K562 (cell line): ENCODE measurements around the gene C2CD5. TPM values are rescaled to one million over a fixed set of nuclear protein-coding genes. Genes with fewer than 3 reads are reported as not detected.

ENCODE experiments used
- ATAC-seq: fragments of 200-7000 bp; cut with Tn5 transposase; 3 replicates; pipeline ENCODE4 v1.9.1; 2020; ENCODE audit warnings: moderate library complexity
- BruUV-seq: library from RNA; stranded (reverse); fragments of 400-500 nt; replicated peaks from 2 replicates; lab custom pipeline; 2021; lab: Mats Ljungman, UMichigan
- CTCF ChIA-PET: fragments of 300-600 bp; formaldehyde crosslinking; extraction: SDS; loops from one replicate; lab custom pipeline; 2021; ENCODE audit warnings: low intra/inter-chr PET ratio; lab: Yijun Ruan, JAX
- POLR2A ChIA-PET: fragments of 300-600, 350-650 bp; sonication (Branson Sonifier 250); formaldehyde crosslinking; extraction: SDS; loops from one replicate; lab custom pipeline; 2021; ENCODE audit warnings: antibody characterized with exemption, inconsistent platforms; lab: Yijun Ruan, JAX
- DNase-seq, 4 experiments: peaks; one replicate each; pipeline versions ENCODE4 v3.0.0 to v3.0.0-alpha.2; 2011 to 2018; ENCODE audit warnings: low spot score in 3 of 4, mixed read lengths in 3 of 4; ENCODE audit errors: extremely low read depth in 1 of 4
- FAIRE-seq: peaks from 2 replicates; lab custom pipeline; 2011; peaks lifted over from hg19 to GRCh38; lab: Jason Lieb, UNC
- H2AFZ ChIP-seq: 2 replicates; pipeline ENCODE4 v1.6.0; 2011; ENCODE audit warnings: low read depth, low read length, control low read depth, inconsistent platforms
- H3K27ac ChIP-seq: fragments of 200-600 bp; 3 replicates; pipeline ENCODE4 v1.8.0; 2011; ENCODE audit warnings: low read depth, mild to moderate bottlenecking, control low read depth, inconsistent platforms, low read length, moderate library complexity, mixed read lengths; ENCODE audit errors: extremely low read depth
- H3K27me3 ChIP-seq, 2 experiments: fragments of 300-600 bp in 1 of 2; 2 replicates in 1 of 2; 3 replicates in 1 of 2; pipeline versions ENCODE4 v1.6.0 to v1.8.0; 2011; ENCODE audit warnings: inconsistent platforms in 2 of 2, low read length in 2 of 2, mild to moderate bottlenecking in 1 of 2, mixed read lengths in 1 of 2, moderate library complexity in 1 of 2; ENCODE audit not compliant: control insufficient read depth in 2 of 2, insufficient read depth in 2 of 2
- H3K36me3 ChIP-seq: fragments of 300-600 bp; 3 replicates; pipeline ENCODE4 v1.8.0; 2011; ENCODE audit warnings: mild to moderate bottlenecking, low read length, inconsistent platforms; ENCODE audit not compliant: control insufficient read depth, insufficient read depth
- H3K4me1 ChIP-seq, 2 experiments: fragments of 200-600 bp in 1 of 2; replicated peaks in 1 of 2; 2 replicates in 1 of 2; 3 replicates in 1 of 2; pipeline versions ENCODE4 v1.5.1 to v1.8.0; 2011; ENCODE audit warnings: inconsistent platforms in 2 of 2, low read length in 2 of 2, mild to moderate bottlenecking in 1 of 2, mixed read lengths in 1 of 2, moderate library complexity in 1 of 2; ENCODE audit not compliant: control insufficient read depth in 2 of 2, insufficient read depth in 2 of 2
- H3K4me2 ChIP-seq: 2 replicates; pipeline ENCODE4 v1.6.1; 2011; ENCODE audit warnings: low read length, control low read depth, inconsistent platforms, mixed read lengths; ENCODE audit not compliant: insufficient read depth
- H3K4me3 ChIP-seq: fragments of 200-600 bp; sonication (generic), shearing (Covaris generic); 2 replicates; pipeline ENCODE4 v1.5.1; 2016; ENCODE audit warnings: control low read depth, inconsistent platforms
- H3K79me2 ChIP-seq: fragments of 200-600 bp; 3 replicates; pipeline ENCODE4 v1.8.0; 2011; ENCODE audit warnings: low read length, inconsistent platforms; ENCODE audit not compliant: control insufficient read depth, insufficient read depth
- H3K9ac ChIP-seq, 2 experiments: 2 replicates each; pipeline versions ENCODE4 v1.6.0 to v1.6.1; 2011; ENCODE audit warnings: low read depth in 2 of 2, low read length in 2 of 2, control low read depth in 1 of 2, inconsistent platforms in 1 of 2, mild to moderate bottlenecking in 1 of 2, mixed read lengths in 1 of 2; ENCODE audit not compliant: insufficient read depth in 1 of 2
- H3K9me1 ChIP-seq: one replicate; pipeline ENCODE4 v1.6.0; 2011; ENCODE audit warnings: inconsistent platforms, mild to moderate bottlenecking, low read length, moderate library complexity; ENCODE audit not compliant: control insufficient read depth, insufficient read depth
- H3K9me3 ChIP-seq: replicated peaks from 2 replicates; pipeline ENCODE4 v1.5.1; 2011; ENCODE audit warnings: low read depth, low read length, inconsistent platforms; ENCODE audit not compliant: control insufficient read depth, insufficient read depth
- H4K20me1 ChIP-seq: replicated peaks from 2 replicates; pipeline ENCODE4 v1.6.1; 2011; ENCODE audit warnings: low read length, inconsistent platforms, mixed read lengths; ENCODE audit not compliant: control insufficient read depth, insufficient read depth
- BMI1 ChIP-seq: fragments of 150-350 bp; IDR thresholded peaks from 2 replicates; pipeline ENCODE4 v1.6.1; 2014; ENCODE audit warnings: low read length
- BRF1 ChIP-seq: IDR thresholded peaks from 3 replicates; pipeline ENCODE4 v1.6.1; 2011; ENCODE audit warnings: borderline replicate concordance, mild to moderate bottlenecking; ENCODE audit not compliant: insufficient read length; ENCODE audit errors: extremely low read depth
- EWSR1 ChIP-seq: fragments of 450-650 bp; IDR thresholded peaks from 2 replicates; pipeline ENCODE4 v1.6.1; 2018; ENCODE audit warnings: borderline replicate concordance, mild to moderate bottlenecking, low read depth, moderate library complexity; ENCODE audit not compliant: partially characterized antibody
- GTF2F1 ChIP-seq: IDR thresholded peaks from 2 replicates; pipeline ENCODE4 v1.6.1; 2011; ENCODE audit warnings: low read depth, low read length, improper control_type of control experiment
- LEF1 ChIP-seq: fragments of 450-650 bp; IDR thresholded peaks from 2 replicates; pipeline ENCODE4 v1.6.1; 2016; ENCODE audit warnings: mild to moderate bottlenecking
- MIER1 ChIP-seq: fragments of 450-650 bp; IDR thresholded peaks from 2 replicates; pipeline ENCODE4 v1.6.1; 2016; ENCODE audit warnings: antibody characterized with exemption, mild to moderate bottlenecking, low read depth
- RHOXF2B ChIP-seq: fragments of 250-450 bp; sonication (Bioruptor Pico); conservative IDR thresholded peaks from 2 replicates; pipeline ENCODE4 v1.5.1; 2021
- SMAD2 ChIP-seq: fragments of 150-350 bp; IDR thresholded peaks from 2 replicates; pipeline ENCODE4 v1.6.1; 2014; ENCODE audit warnings: low read depth, mild to moderate bottlenecking, low read length
- XRCC4 ChIP-seq: IDR thresholded peaks from one replicate; pipeline ENCODE4 v1.6.1; 2011; ENCODE audit not compliant: insufficient read depth, insufficient read length; ENCODE audit errors: extremely low read depth
- ZNF124 ChIP-seq: sonication (generic); formaldehyde crosslinking; IDR thresholded peaks from 2 replicates; pipeline ENCODE4 v1.8.1; 2022; ENCODE audit warnings: missing genetic modification reagents
- ZNF431 ChIP-seq: sonication (generic); formaldehyde crosslinking; IDR thresholded peaks from 2 replicates; pipeline ENCODE4 v1.8.0; 2022; ENCODE audit warnings: mild to moderate bottlenecking, missing genetic modification reagents
- WGBS: fragments of 100-300 bp; shearing (Covaris generic); methylation state at CpG from one replicate; pipeline ENCODE4 v1.1.6; 2016; ENCODE audit warnings: low coverage, mixed read lengths; ENCODE audit not compliant: insufficient coverage; ENCODE audit errors: missing lambda C conversion rate; 5-methylcytosine and 5-hydroxymethylcytosine counted together
- in situ Hi-C: fragments of 300-500 bp; cut with MboI; formaldehyde crosslinking; loops from 4 replicates; pipeline ENCODE4 v1.15.0; 2018; ENCODE audit warnings: inconsistent platforms, mixed read lengths
- intact Hi-C: fragments of 100-400 bp; cut with micrococcal nuclease; formaldehyde crosslinking; loops from 2 replicates; pipeline ENCODE4 v1.14.2; 2022
- polyA plus RNA-seq, 8 experiments: library from polyadenylated mRNA; depleted of rRNA in 4 of 8; stranded (reverse) in 5 of 8; unstranded in 3 of 8; fragments of >200 nt; fragmentation: Nextera tagmentation in 2 of 8; fragmentation: Illumina TruSeq in 1 of 8; extraction: Ambion mirVana in 2 of 8; extraction: Trizol in 1 of 8; gene quantifications; 2 replicates each; pipeline versions ENCODE4 v1.2.1 to v1.2.3, GENCODE V29; 2011 to 2014; ENCODE audit warnings: inconsistent platforms in 1 of 8, missing spikeins in 1 of 8
- total RNA-seq, 7 experiments: library from RNA; depleted of rRNA in 6 of 7; stranded (reverse); fragments of >200 nt in 6 of 7; fragmentation: Illumina TruSeq in 2 of 7; extraction: Trizol in 2 of 7; gene quantifications; 2 replicates each; pipeline versions ENCODE4 v1.2.1 to v1.2.3, GENCODE V29; 2011 to 2021; ENCODE audit warnings: low replicate concordance in 1 of 7
- TF ChIP-seq, protein P1 (sequence below), 2 experiments: fragments of 450-650 bp; IDR thresholded peaks; 2 replicates each; pipeline ENCODE4 v1.6.1; 2016
- TF ChIP-seq, protein P2 (sequence below): fragments of 250-450 bp; sonication (Bioruptor Pico); IDR thresholded peaks from 2 replicates; pipeline ENCODE4 v1.4.0; 2020; ENCODE audit warnings: borderline replicate concordance
- TF ChIP-seq, protein P3 (sequence below): fragments of 450-650 bp; IDR thresholded peaks from 2 replicates; pipeline ENCODE4 v1.6.1; 2016
- TF ChIP-seq, protein P4 (sequence below): fragments of 250-450 bp; sonication (Bioruptor Pico); IDR thresholded peaks from 2 replicates; pipeline ENCODE4 v1.8.0; 2022; ENCODE audit warnings: moderate library complexity, mild to moderate bottlenecking, inconsistent platforms

The C2CD5 gene
- total and polyA plus RNA-seq, 9 of the 15 experiments (the other 6 are each of a cell fraction or from before 2014, with no cell fraction given): 5.1 to 24.1 (median 14.3) TPM

DNA sequence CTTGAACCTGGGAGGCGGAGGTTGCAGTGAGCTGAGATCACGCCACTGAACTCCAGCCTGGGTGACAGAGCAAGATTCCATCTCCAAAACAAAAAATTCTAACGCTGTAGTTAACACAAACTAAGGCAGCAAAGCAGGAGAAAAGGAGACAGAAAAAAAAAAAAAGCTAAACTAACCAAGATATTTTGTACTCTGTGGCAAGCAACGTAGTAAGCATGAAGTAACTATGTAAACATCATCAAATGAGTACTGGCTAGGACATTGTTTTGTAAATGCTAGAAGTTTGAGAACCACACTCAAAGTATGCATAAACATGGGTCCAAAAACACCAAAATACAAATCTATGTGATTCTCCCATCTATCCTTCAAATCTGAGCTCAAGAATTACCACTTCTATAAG is 44.2 kb downstream of the C2CD5 start (continued):
- no peak for TF ChIP-seq GTF2F1
- TF ChIP-seq, all 486 proteins: peak for 0

DNA sequence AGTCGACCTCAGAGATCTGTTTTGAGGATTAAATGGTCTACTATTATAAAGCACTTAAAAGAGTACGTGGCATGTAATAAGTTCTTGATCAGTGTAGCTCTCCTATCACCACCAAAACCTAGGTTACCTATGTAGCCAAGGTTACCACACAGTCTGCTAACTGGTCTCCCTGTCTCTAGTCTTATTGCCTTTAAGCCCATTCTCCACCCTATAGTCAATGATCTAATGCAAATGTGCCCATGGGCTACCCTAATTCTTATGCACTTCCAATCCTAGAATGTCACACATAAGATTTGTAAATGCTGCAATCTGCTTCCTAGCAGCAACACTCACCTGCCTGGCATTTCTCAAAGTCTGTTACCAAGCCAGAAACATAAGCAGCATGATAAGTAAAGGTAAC is 44.9 kb downstream of the C2CD5 start:
- Histone ChIP-seq H3K9me3 (no peaks in the 10 kb centered on the region), H3K9ac (no peak overlapping the region), H3K4me1 (no peaks in the 10 kb centered on the region), H3K79me2 (no peaks in the 10 kb centered on the region), H2AFZ (no peak overlapping the region), H3K36me3 (peaks cover 3% of the 10 kb centered on the region; the same call in 1 of the 3 replicates), H3K27me3 (no peaks in the 10 kb centered on the region), H4K20me1 (no peaks in the 10 kb centered on the region), H3K9me1 (no peaks in the 10 kb centered on the region), H3K4me2 (no peak overlapping the region), H3K4me3 (no peak overlapping the region), H3K27ac (no peak overlapping the region)
- WGBS: 56% methylated on average over 2 of the region's 2 CpGs
- intact Hi-C loops: no loop called here
- DNase-seq: no peak
- in situ Hi-C loops: no loop called here
- FAIRE-seq: no peak
- ChIA-PET CTCF (no interaction called here), POLR2A (interaction anchor here (1.3 kb wide), 1 partner anchor 8 kb away, joined by 3 read pairs; no protein-coding TSS in a partner anchor)
- ATAC-seq: no peak
- no TSS peak for BruUV-seq
- TF ChIP-seq MIER1: no peak
- no peak for TF ChIP-seq RHOXF2B (CRISPR knock-in tag)
- TF ChIP-seq LEF1: no peak
- TF ChIP-seq, protein P1, sequence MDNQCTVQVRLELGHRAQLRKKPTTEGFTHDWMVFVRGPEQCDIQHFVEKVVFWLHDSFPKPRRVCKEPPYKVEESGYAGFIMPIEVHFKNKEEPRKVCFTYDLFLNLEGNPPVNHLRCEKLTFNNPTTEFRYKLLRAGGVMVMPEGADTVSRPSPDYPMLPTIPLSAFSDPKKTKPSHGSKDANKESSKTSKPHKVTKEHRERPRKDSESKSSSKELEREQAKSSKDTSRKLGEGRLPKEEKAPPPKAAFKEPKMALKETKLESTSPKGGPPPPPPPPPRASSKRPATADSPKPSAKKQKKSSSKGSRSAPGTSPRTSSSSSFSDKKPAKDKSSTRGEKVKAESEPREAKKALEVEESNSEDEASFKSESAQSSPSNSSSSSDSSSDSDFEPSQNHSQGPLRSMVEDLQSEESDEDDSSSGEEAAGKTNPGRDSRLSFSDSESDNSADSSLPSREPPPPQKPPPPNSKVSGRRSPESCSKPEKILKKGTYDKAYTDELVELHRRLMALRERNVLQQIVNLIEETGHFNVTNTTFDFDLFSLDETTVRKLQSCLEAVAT (IDR thresholded peaks at IDR 0.05): no peak
- no peak for TF ChIP-seq EWSR1
- TF ChIP-seq BRF1: no peak
- TF ChIP-seq SMAD2: no peak
- TF ChIP-seq ZNF431: no peak
- TF ChIP-seq XRCC4: no peak
- TF ChIP-seq, protein P2, sequence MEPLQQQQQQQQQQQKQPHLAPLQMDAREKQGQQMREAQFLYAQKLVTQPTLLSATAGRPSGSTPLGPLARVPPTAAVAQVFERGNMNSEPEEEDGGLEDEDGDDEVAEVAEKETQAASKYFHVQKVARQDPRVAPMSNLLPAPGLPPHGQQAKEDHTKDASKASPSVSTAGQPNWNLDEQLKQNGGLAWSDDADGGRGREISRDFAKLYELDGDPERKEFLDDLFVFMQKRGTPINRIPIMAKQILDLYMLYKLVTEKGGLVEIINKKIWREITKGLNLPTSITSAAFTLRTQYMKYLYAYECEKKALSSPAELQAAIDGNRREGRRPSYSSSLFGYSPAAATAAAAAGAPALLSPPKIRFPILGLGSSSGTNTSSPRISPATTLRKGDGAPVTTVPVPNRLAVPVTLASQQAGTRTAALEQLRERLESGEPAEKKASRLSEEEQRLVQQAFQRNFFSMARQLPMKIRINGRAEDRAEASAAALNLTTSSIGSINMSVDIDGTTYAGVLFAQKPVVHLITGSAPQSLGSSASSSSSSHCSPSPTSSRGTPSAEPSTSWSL (CRISPR knock-in tag): no peak
- TF ChIP-seq, protein P3, sequence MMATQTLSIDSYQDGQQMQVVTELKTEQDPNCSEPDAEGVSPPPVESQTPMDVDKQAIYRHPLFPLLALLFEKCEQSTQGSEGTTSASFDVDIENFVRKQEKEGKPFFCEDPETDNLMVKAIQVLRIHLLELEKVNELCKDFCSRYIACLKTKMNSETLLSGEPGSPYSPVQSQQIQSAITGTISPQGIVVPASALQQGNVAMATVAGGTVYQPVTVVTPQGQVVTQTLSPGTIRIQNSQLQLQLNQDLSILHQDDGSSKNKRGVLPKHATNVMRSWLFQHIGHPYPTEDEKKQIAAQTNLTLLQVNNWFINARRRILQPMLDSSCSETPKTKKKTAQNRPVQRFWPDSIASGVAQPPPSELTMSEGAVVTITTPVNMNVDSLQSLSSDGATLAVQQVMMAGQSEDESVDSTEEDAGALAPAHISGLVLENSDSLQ: no peak
- TF ChIP-seq ZNF124 (CRISPR knock-in tag): no peak
- TF ChIP-seq, protein P4, sequence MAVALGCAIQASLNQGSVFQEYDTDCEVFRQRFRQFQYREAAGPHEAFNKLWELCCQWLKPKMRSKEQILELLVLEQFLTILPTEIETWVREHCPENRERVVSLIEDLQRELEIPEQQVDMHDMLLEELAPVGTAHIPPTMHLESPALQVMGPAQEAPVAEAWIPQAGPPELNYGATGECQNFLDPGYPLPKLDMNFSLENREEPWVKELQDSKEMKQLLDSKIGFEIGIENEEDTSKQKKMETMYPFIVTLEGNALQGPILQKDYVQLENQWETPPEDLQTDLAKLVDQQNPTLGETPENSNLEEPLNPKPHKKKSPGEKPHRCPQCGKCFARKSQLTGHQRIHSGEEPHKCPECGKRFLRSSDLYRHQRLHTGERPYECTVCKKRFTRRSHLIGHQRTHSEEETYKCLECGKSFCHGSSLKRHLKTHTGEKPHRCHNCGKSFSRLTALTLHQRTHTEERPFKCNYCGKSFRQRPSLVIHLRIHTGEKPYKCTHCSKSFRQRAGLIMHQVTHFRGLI: no peak
- no peak for TF ChIP-seq BMI1
